ENCODE measurements around the gene S100A6. TPM values are rescaled to one million over a fixed set of nuclear protein-coding genes. Genes with fewer than 3 reads are reported as not detected.

Gene S100A6
- total RNA-seq, 4 donors from 2014 or later: 147 to 251 (median 192) TPM

GRCh38 chr1:153509036-153509435, 26.8 kb downstream of the S100A6 start:
- DNase-seq (ENCODE audit: low spot score in 2 of 2): no peak
- TF ChIP-seq CTCF (IDR thresholded peaks at IDR 0.05) (no peak), POLR2A (IDR thresholded peaks at IDR 0.05) (no peak)
- intact Hi-C loops (cut with DNase I; ENCODE audit: low total_unique reads): no loop called here
- no peak overlapping the region for H3K4me3 ChIP-seq (ENCODE audit: low read depth, poor library complexity, severe bottlenecking)
- 81 to 84% methylated on average over 3 of the region's 3 CpGs for WGBS, 2 donors

- H3K4me3 ChIP-seq (ENCODE audit: low read depth, poor library complexity, severe bottlenecking): no peak overlapping the region
- no peak for DNase-seq (ENCODE audit: low spot score in 2 of 2)
- 82 to 83% methylated on average over 11 of the region's 11 CpGs for WGBS, 2 donors
- TF ChIP-seq CTCF (IDR thresholded peaks at IDR 0.05): no peak
- no peak for TF ChIP-seq POLR2A (IDR thresholded peaks at IDR 0.05)
- intact Hi-C loops (cut with DNase I; ENCODE audit: low total_unique reads): no loop called here
Observed at GRCh38 chr1:153507926-153508583, 27.7 kb downstream of the S100A6 start.

GRCh38 chr1:153506831-153507413, 28.9 kb downstream of the S100A6 start:
- TF ChIP-seq POLR2A (IDR thresholded peaks at IDR 0.05) (no peak), CTCF (IDR thresholded peaks at IDR 0.05) (no peak)
- H3K4me3 ChIP-seq (ENCODE audit: low read depth, poor library complexity, severe bottlenecking): no peak overlapping the region

GRCh38 chr1:153506386-153506785, 29.4 kb downstream of the S100A6 start:
- WGBS, 2 donors: 81 to 85% methylated on average over 5 of the region's 5 CpGs
- no peak overlapping the region for H3K4me3 ChIP-seq (ENCODE audit: low read depth, poor library complexity, severe bottlenecking)
- no peak for TF ChIP-seq POLR2A (IDR thresholded peaks at IDR 0.05)
- no peak for TF ChIP-seq CTCF (IDR thresholded peaks at IDR 0.05)
- intact Hi-C loops (cut with DNase I; ENCODE audit: low total_unique reads): no loop called here
- no peak for DNase-seq (ENCODE audit: low spot score in 2 of 2)

More at GRCh38 chr1:153506831-153507413, 28.9 kb downstream of the S100A6 start:
- peak; percentile 80 to 95 for DNase-seq (ENCODE audit: low spot score in 2 of 2)
- intact Hi-C loops (cut with DNase I; ENCODE audit: low total_unique reads): no loop called here
- WGBS, 2 donors: 27 to 30% methylated on average over 7 of the region's 7 CpGs

GRCh38 chr1:153505576-153505975, 30.2 kb downstream of the S100A6 start:
- TF ChIP-seq POLR2A (IDR thresholded peaks at IDR 0.05): no peak
- no peak for TF ChIP-seq CTCF (IDR thresholded peaks at IDR 0.05)
- 88 to 100% methylated on average over 1 of the region's 1 CpG for WGBS, 2 donors
- no peak for DNase-seq (ENCODE audit: low spot score in 2 of 2)

More at GRCh38 chr1:153505576-153505975, 30.2 kb downstream of the S100A6 start:
- intact Hi-C loops (cut with DNase I; ENCODE audit: low total_unique reads): no loop called here
- H3K4me3 ChIP-seq (ENCODE audit: low read depth, poor library complexity, severe bottlenecking): no peak overlapping the region

Measured in lower leg skin (tissue), 4 donors.